RWPE1 (cell line): ENCODE measurements around the gene ACVR1.
"Not testable (repeated sequence)": the region's sequence is repeated elsewhere in the genome, so short reads cannot be mapped to it uniquely, and the experiment has no call there.

Experiments used
- CTCF ChIA-PET: fragments of 350-600 bp; sonication (Branson Sonifier 250); formaldehyde crosslinking; extraction: SDS; loops from one replicate; lab custom pipeline; 2021; lab: Yijun Ruan, JAX
- POLR2A ChIA-PET: fragments of 400-600 bp; formaldehyde crosslinking; extraction: SDS; loops from one replicate; lab custom pipeline; 2020; ENCODE audit warnings: antibody characterized with exemption; ENCODE audit not compliant: low non-redundant PET; lab: Yijun Ruan, JAX
- DNase-seq: peaks from one replicate; pipeline ENCODE4 v3.0.0; 2012; ENCODE audit warnings: low spot score
- H3K27ac ChIP-seq: fragments of 450-650 bp; 2 replicates; pipeline ENCODE4 v1.5.1; 2017
- CTCF ChIP-seq: fragments of 450-650 bp; conservative IDR thresholded peaks from 2 replicates; pipeline ENCODE4 v1.5.1; 2017; ENCODE audit warnings: low read depth, mild to moderate bottlenecking

The ACVR1 gene

GRCh38 chr2:157831573-157832315, 44.4 kb downstream of the ACVR1 start:
- DNase-seq: no peak
- TF ChIP-seq CTCF: no peak
- ChIA-PET POLR2A (no interaction called here), CTCF (interaction anchor here (0.6 kb wide), 1 partner anchor 300 kb away, joined by 3 read pairs; no protein-coding TSS in a partner anchor)
- H3K27ac ChIP-seq: no peak overlapping the region

GRCh38 chr2:157830696-157831570, 45.2 kb downstream of the ACVR1 start:
- CTCF ChIA-PET: no interaction called here
- peak; percentile 81 for DNase-seq
- no peak for TF ChIP-seq CTCF
- H3K27ac ChIP-seq: 0 out of 2 replicates have a peak overlapping the region, but pooled peaks have one; percentile 33
- POLR2A ChIA-PET: no interaction called here

GRCh38 chr2:157830266-157830665, 45.9 kb downstream of the ACVR1 start:
- no peak for DNase-seq
- H3K27ac ChIP-seq: peak overlapping the region; percentile 43; the same call in 1 of the 2 replicates
- ChIA-PET POLR2A (no interaction called here), CTCF (no interaction called here)
- TF ChIP-seq CTCF: no peak

- no peak overlapping the region for H3K27ac ChIP-seq
- POLR2A ChIA-PET: no interaction called here
- no peak for DNase-seq
- CTCF ChIA-PET: no interaction called here
- TF ChIP-seq CTCF: no peak
These were observed 48.8 kb downstream of the ACVR1 start for GRCh38 chr2:157827377-157827776.

- CTCF ChIA-PET, POLR2A ChIA-PET, H3K27ac ChIP-seq, DNase-seq: not testable (repeated sequence)
These were observed 49.5 kb downstream of the ACVR1 start for GRCh38 chr2:157826644-157827043.

- no peak for TF ChIP-seq CTCF
- ChIA-PET POLR2A (no interaction called here), CTCF (interaction anchor here (0.6 kb wide), 1 partner anchor 648 kb away, joined by 3 read pairs; no protein-coding TSS in a partner anchor)
- no peak overlapping the region for H3K27ac ChIP-seq
- peak; percentile 52 for DNase-seq
These were observed 50.2 kb downstream of the ACVR1 start for GRCh38 chr2:157825885-157826284.
